Neuronal stem cell (in vitro differentiated cells): Measurements from ENCODE around the gene SOHLH1.
A peak's percentile ranks its signal among the peaks of the same experiment; 100 is the strongest.

Source experiments
- DNase-seq: peaks from one replicate; pipeline ENCODE4 v3.0.0-alpha.2; 2013; ENCODE audit warnings: low spot score
- H2AFZ ChIP-seq: one replicate; pipeline ENCODE4 v1.6.1; 2013; ENCODE audit warnings: mild to moderate bottlenecking, low read length, inconsistent platforms
- H2AK5ac ChIP-seq: 2 replicates; pipeline ENCODE4 v1.6.1; 2013; ENCODE audit warnings: low read depth, mild to moderate bottlenecking, inconsistent platforms, low read length, moderate library complexity, mixed read lengths
- H2BK120ac ChIP-seq: 2 replicates; pipeline ENCODE4 v1.6.1; 2013; ENCODE audit warnings: low read depth, mild to moderate bottlenecking, inconsistent platforms, low read length, moderate library complexity, mixed read lengths
- H2BK12ac ChIP-seq: one replicate; pipeline ENCODE4 v1.6.1; 2013; ENCODE audit warnings: low read length, inconsistent platforms
- H2BK15ac ChIP-seq: 2 replicates; pipeline ENCODE4 v1.6.1; 2013; ENCODE audit warnings: mild to moderate bottlenecking, low read length, inconsistent platforms, mixed read lengths
- H2BK5ac ChIP-seq: one replicate; pipeline ENCODE4 v1.6.1; 2013; ENCODE audit warnings: inconsistent platforms, mild to moderate bottlenecking, low read length, moderate library complexity
- H3K14ac ChIP-seq: one replicate; pipeline ENCODE4 v1.6.1; 2013; ENCODE audit warnings: low read length, inconsistent platforms
- H3K18ac ChIP-seq: 2 replicates; pipeline ENCODE4 v1.6.1; 2013; ENCODE audit warnings: low read length, inconsistent platforms
- H3K23ac ChIP-seq: 2 replicates; pipeline ENCODE4 v1.6.1; 2013; ENCODE audit warnings: low read depth, mild to moderate bottlenecking, mixed read lengths, low read length, inconsistent platforms; ENCODE audit not compliant: poor library complexity
- H3K27ac ChIP-seq: replicated peaks from 3 replicates; pipeline ENCODE4 v1.5.1; 2013; ENCODE audit warnings: low read length, inconsistent platforms
- H3K27me3 ChIP-seq, 3 experiments: 2 replicates each; pipeline ENCODE4 v1.6.1; 2013; ENCODE audit warnings: low read length in 3 of 3, mild to moderate bottlenecking in 2 of 3, inconsistent platforms in 1 of 3, low read depth in 1 of 3, mixed read lengths in 1 of 3, moderate library complexity in 1 of 3; ENCODE audit not compliant: control insufficient read depth in 3 of 3, insufficient read depth in 3 of 3
- H3K36me3 ChIP-seq, 2 donors: replicated peaks in 1 of 2; 2 replicates each; pipeline ENCODE4 v1.6.1; 2013; ENCODE audit warnings: low read length in 2 of 2; ENCODE audit not compliant: control insufficient read depth in 2 of 2, insufficient read depth in 2 of 2
- H3K4ac ChIP-seq: 2 replicates; pipeline ENCODE4 v1.6.1; 2013; ENCODE audit warnings: inconsistent platforms, mild to moderate bottlenecking, low read length, moderate library complexity
- H3K4me1 ChIP-seq, 2 donors: 1 replicate in 1 of 2; 2 replicates in 1 of 2; pipeline ENCODE4 v1.6.1; 2013; ENCODE audit warnings: low read length in 2 of 2, low read depth in 1 of 2; ENCODE audit not compliant: control insufficient read depth in 2 of 2, insufficient read depth in 1 of 2
- H3K4me2 ChIP-seq: one replicate; pipeline ENCODE4 v1.6.1; 2013; ENCODE audit warnings: mild to moderate bottlenecking, low read length, inconsistent platforms; ENCODE audit not compliant: insufficient read depth, poor library complexity, severe bottlenecking
- H3K4me3 ChIP-seq, 2 donors: 2 replicates each; pipeline ENCODE4 v1.5.1; 2013; ENCODE audit warnings: low read length in 2 of 2, mild to moderate bottlenecking in 2 of 2, inconsistent platforms in 1 of 2, moderate library complexity in 1 of 2
- H3K79me1 ChIP-seq: one replicate; pipeline ENCODE4 v1.6.1; 2013; ENCODE audit warnings: low read depth, mild to moderate bottlenecking, inconsistent platforms, low read length, moderate library complexity
- H3K9ac ChIP-seq: one replicate; pipeline ENCODE4 v1.6.1; 2013; ENCODE audit warnings: mild to moderate bottlenecking, low read depth, low read length, inconsistent platforms; ENCODE audit not compliant: poor library complexity
- H3K9me3 ChIP-seq, 2 donors: replicated peaks in 1 of 2; 2 replicates each; pipeline versions ENCODE3 to v1.6.1; 2013; ENCODE audit warnings: low read length in 2 of 2, mild to moderate bottlenecking in 2 of 2, inconsistent platforms in 1 of 2, low read depth in 1 of 2, mixed read lengths in 1 of 2, moderate library complexity in 1 of 2; ENCODE audit not compliant: control insufficient read depth in 2 of 2, insufficient read depth in 1 of 2
- H4K8ac ChIP-seq: one replicate; pipeline ENCODE4 v1.6.1; 2013; ENCODE audit warnings: low read depth, mild to moderate bottlenecking, inconsistent platforms, low read length, moderate library complexity
- H4K91ac ChIP-seq: one replicate; pipeline ENCODE4 v1.6.1; 2013; ENCODE audit warnings: low read length, low read depth, mild to moderate bottlenecking, inconsistent platforms; ENCODE audit not compliant: poor library complexity
- WGBS, 2 donors: extraction: QIAGEN DNeasy Blood & Tissue Kit; methylation state at CpG; one replicate each; pipeline ENCODE4 v1.1.7; 2013; ENCODE audit warnings: missing lambda C conversion rate in 2 of 2, mixed read lengths in 1 of 2; ENCODE audit not compliant: insufficient read length in 2 of 2, insufficient replicate concordance in 1 of 2; ENCODE audit errors: extremely low coverage in 2 of 2; 5-methylcytosine and 5-hydroxymethylcytosine counted together

SOHLH1 gene

GRCh38 chr9:135703726-135704125 lies 4.4 kb upstream of the SOHLH1 start:
- Histone ChIP-seq H3K4me2 (no peak overlapping the region), H3K79me1 (peaks cover 1% of the 10 kb centered on the region), H3K27ac (no peak overlapping the region), H2BK15ac (no peak overlapping the region), H3K23ac (no peak overlapping the region), H2AFZ (no peak overlapping the region), H2AK5ac (peak overlapping the region; percentile 20), H3K14ac (no peak overlapping the region), H4K91ac (no peak overlapping the region), H3K4me3 (no peak overlapping the region), H2BK12ac (no peak overlapping the region), H3K4me1 (no peaks in the 10 kb centered on the region), H3K9me3 (no peaks in the 10 kb centered on the region), H3K27me3 (peaks cover 0 to 69% (median 11%) of the 10 kb centered on the region in 3 experiments), H2BK120ac (no peak overlapping the region), H3K36me3 (no peaks in the 10 kb centered on the region), H2BK5ac (no peak overlapping the region), H3K9ac (no peak overlapping the region), H4K8ac (no peak overlapping the region), H3K18ac (no peak overlapping the region), H3K4ac (peak overlapping the region; percentile 56)
- DNase-seq = no peak
- WGBS, 2 donors = no CpG with 5 or more reads among the region's 14 CpGs

DNA sequence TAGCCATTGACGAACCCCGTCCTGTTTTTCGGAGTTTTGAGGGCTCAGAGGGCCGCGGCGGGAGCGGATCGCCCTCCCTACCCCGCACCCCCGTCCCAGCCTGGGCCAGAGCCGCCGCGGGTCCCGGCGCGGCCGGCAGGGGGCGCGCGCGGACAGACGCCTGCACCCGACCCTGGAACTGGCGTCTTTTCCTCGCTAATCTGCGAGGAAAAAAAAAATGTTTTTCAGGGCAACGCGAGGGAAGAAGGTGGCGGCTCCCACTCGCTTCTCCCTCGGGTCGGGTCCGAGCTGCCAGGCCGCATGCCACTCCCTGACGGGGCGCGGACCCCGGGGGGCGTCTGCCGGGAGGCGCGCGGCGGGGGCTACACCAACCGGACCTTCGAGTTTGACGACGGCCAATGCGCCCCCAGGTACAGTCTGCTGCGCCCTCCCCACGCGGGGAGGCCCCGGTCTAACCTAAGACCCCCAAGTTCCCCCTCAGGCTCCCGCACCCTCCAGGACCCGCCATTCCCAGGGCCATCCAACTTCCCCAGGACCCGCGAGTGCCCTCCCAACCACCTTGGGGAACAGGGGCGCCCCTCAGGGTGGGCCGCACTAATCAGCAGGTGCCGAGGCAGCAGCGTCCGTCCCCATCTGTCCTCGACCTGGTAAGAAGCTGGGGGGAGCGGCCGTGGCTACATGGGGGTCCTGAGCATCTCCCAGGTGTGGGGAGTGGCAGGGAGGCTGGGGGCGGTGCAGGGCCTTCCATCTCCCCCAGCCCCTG lies 2.9 kb upstream of the SOHLH1 start, which contains the start of gene KCNT1:
Gene KCNT1, plus strand, starts transcription at position 227 of the 763 bp plus-strand sequence. Its CDS starts 74 bp downstream, at position 301.
- DNase-seq = peak; percentile 77
- peaks cover 0 to 54% (median 11%) of the 10 kb centered on the region in 3 experiments for H3K27me3 ChIP-seq
- WGBS, 2 donors = no CpG with 5 or more reads among the region's 66 CpGs

DNA sequence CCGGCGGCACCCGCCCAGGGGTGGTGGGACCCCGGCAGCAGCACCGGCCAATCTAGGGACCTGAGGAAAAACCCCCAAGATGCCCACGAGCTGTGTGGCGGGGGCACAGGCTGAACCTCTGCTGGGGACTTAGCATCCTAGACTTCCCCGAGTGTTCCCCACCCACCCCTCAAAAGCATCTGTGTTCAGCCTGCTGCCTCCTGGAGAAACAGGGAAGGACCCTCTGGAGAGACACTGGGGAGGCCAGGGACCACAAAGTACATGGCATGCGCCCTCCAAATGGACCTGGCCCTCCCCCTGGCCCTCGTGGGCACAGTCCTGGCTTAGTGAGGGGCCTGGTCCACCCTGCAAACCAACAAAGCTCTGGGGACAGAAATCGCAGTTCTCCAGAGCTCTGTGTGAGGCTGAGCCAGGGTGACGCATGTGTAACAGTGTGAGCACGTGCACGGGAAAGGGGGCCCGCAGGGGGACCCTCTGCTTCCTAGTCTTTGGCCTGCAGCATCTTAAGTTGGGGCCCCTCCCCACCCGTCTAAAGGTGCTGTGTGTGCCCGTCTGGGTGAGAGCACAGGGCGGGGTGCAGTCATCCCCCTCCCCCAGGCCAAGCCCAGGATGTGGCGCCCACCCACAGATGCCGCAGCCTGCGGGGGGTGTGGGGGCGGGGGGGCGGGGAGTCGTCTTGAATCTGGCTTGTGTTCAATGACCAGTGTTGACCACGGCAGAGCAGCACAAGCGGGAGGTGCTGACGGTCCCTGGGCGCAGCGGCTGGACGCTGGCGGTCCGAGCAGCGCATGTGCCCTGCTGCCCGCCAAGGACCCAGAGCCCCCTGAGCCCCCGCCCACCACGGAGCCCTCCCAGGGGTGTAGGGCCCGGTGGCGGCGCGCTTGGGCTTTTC lies 2.0 kb upstream of the SOHLH1 start:
- no peak overlapping the region for H3K4ac ChIP-seq
- no peak overlapping the region for H4K91ac ChIP-seq
- peak overlapping the region; percentile 76 for H3K18ac ChIP-seq
- peak overlapping the region; percentile 15 for H2BK15ac ChIP-seq
- WGBS, 2 donors = no CpG with 5 or more reads among the region's 40 CpGs
- H3K4me2 ChIP-seq = peak overlapping the region; percentile 83
- H2AFZ ChIP-seq = peak overlapping the region; percentile 82
- peak overlapping the region in 1 of 2 donors; percentile 70 for H3K4me3 ChIP-seq
- H4K8ac ChIP-seq = no peak overlapping the region
- H3K9me3 ChIP-seq = no peaks in the 10 kb centered on the region
- peak overlapping the region; percentile 89 for H2AK5ac ChIP-seq
- H2BK5ac ChIP-seq = no peak overlapping the region
- peak overlapping the region; percentile 56 for H3K14ac ChIP-seq
- H3K79me1 ChIP-seq = peaks cover 1% of the 10 kb centered on the region
- peaks cover 0 to 46% (median 11%) of the 10 kb centered on the region in 3 experiments for H3K27me3 ChIP-seq
- no peak overlapping the region for H3K9ac ChIP-seq
- no peaks in the 10 kb centered on the region for H3K36me3 ChIP-seq
- no peak overlapping the region for H2BK120ac ChIP-seq
- no peak overlapping the region for H2BK12ac ChIP-seq
- DNase-seq = no peak
- H3K27ac ChIP-seq = no peak overlapping the region
- no peak overlapping the region for H3K23ac ChIP-seq
- no peaks in the 10 kb centered on the region for H3K4me1 ChIP-seq

More for the DNA sequence above, 2.9 kb upstream of the SOHLH1 start, which contains the start of gene KCNT1:
- peak within 1 kb of the TSS; percentile 56 for H3K14ac ChIP-seq
- H2BK12ac ChIP-seq = no peak within 1 kb of the TSS
- H2AFZ ChIP-seq = peak within 1 kb of the TSS; percentile 82
- no peak within 1 kb of the TSS for H4K8ac ChIP-seq
- no peaks in the 10 kb centered on the region for H3K9me3 ChIP-seq
- H3K23ac ChIP-seq = no peak within 1 kb of the TSS
- H2BK120ac ChIP-seq = no peak within 1 kb of the TSS
- H3K4ac ChIP-seq = no peak within 1 kb of the TSS
- peak within 1 kb of the TSS; percentile 89 for H2AK5ac ChIP-seq
- peak within 1 kb of the TSS in 1 of 2 donors; percentile 70 for H3K4me3 ChIP-seq
- H3K18ac ChIP-seq = peak within 1 kb of the TSS; percentile 89
- no peak within 1 kb of the TSS for H3K9ac ChIP-seq
- peaks cover 1% of the 10 kb centered on the region for H3K79me1 ChIP-seq
- H3K4me2 ChIP-seq = peak within 1 kb of the TSS; percentile 83
- peak within 1 kb of the TSS; percentile 48 for H2BK5ac ChIP-seq
- H3K36me3 ChIP-seq = no peaks in the 10 kb centered on the region
- H2BK15ac ChIP-seq = peak within 1 kb of the TSS; percentile 67
- H3K27ac ChIP-seq = no peak within 1 kb of the TSS
- no peaks in the 10 kb centered on the region for H3K4me1 ChIP-seq
- H4K91ac ChIP-seq = no peak within 1 kb of the TSS

- no peak overlapping the region for H3K9ac ChIP-seq
- H3K4me3 ChIP-seq = no peak overlapping the region
- H3K79me1 ChIP-seq = peaks cover 1% of the 10 kb centered on the region
- no peak overlapping the region for H2BK15ac ChIP-seq
- H2BK5ac ChIP-seq = peak overlapping the region; percentile 29
- H3K23ac ChIP-seq = no peak overlapping the region
- no peak overlapping the region for H3K27ac ChIP-seq
- H3K14ac ChIP-seq = no peak overlapping the region
- no peak overlapping the region for H4K8ac ChIP-seq
- H2AK5ac ChIP-seq = no peak overlapping the region
- H3K18ac ChIP-seq = no peak overlapping the region
- no peak for DNase-seq
- H3K4me1 ChIP-seq = no peaks in the 10 kb centered on the region
- H3K9me3 ChIP-seq = no peaks in the 10 kb centered on the region
- H2AFZ ChIP-seq = no peak overlapping the region
- no peak overlapping the region for H3K4ac ChIP-seq
- H3K36me3 ChIP-seq = no peaks in the 10 kb centered on the region
- no peak overlapping the region for H3K4me2 ChIP-seq
- H3K27me3 ChIP-seq = peaks cover 0 to 45% (median 11%) of the 10 kb centered on the region in 3 experiments
- H4K91ac ChIP-seq = no peak overlapping the region
- H2BK12ac ChIP-seq = no peak overlapping the region
- no CpG with 5 or more reads among the region's 15 CpGs for WGBS, 2 donors
- H2BK120ac ChIP-seq = no peak overlapping the region
Measured at GRCh38 chr9:135700525-135700924, 1.2 kb upstream of the SOHLH1 start.
